ENCODE measurements around the gene NCAM1.

Gene NCAM1

DNA sequence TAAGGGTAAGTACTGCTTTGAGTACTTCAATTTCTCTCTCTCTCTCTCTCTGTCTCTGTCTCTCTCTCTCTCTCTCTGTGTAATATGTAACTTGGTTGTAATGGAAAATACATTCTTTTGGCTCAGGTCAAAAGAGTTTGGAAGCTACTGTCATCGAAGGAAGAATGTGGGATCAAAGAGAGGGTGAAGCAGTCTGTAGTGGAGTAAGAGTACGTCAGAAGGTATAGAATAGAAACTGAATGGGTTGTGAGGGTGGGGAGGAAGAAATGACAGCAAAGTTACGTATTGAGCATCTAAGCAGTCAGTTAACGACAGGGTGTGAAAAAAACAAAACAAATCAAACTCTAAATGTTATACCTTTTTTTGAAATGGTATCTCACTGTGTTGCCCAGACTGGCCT is 10.0 kb downstream of the NCAM1 start:
- DNase-seq = no peak

DNA sequence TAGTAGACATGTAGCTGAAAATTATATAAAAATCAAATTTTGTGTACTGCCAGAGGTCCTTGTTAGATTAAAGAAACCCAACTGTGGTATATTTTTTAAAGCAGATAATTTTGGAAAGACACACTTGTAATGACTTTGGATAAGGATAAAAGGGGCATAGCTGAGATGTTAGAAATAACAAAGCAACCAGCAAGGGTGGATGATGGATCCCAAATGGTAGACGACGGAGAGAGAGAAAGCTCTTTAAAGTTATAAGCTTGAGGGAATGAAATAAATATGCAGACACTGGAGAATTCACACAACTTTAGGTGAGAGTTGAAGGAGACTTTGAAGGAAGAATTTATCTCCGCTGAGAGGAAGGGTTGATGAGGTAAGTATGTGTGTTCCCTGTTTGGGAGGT is 10.6 kb downstream of the NCAM1 start:
- no peak for DNase-seq

DNA sequence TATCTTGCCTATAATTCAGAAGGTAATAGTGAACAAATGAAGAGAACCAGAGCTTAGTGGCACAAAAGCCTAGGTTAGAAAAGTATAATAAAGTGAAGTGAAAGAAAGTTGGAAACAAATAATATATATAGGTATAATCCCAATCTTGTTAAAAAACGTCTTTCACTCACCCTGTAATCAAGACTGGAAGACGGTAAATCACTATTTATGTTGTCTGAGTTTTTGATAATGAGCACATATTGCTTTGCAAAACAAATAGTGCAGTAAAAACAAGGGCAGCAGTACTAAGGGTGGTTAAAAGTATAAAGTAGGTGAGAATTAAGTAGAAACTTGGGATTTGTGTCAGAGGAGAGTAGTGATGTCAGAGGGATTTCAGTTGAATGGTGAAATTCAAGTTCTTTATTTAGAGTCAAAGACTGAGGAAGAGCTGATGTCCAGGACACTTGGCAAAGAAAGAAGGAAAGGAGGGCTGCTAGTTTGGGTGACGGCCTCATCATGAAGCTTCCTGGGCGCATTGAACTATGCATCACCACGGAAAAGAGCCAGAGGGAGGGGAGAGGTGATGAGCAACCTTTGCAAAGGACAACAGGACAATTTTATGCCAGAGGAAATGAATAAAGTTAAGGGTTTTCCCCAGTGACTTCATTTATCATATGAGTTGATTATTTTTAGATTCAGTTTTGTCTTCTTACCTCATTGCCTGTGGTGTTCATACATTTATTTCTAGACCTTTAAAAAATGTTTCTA is 11.4 kb downstream of the NCAM1 start:
- no peak for DNase-seq

DNA sequence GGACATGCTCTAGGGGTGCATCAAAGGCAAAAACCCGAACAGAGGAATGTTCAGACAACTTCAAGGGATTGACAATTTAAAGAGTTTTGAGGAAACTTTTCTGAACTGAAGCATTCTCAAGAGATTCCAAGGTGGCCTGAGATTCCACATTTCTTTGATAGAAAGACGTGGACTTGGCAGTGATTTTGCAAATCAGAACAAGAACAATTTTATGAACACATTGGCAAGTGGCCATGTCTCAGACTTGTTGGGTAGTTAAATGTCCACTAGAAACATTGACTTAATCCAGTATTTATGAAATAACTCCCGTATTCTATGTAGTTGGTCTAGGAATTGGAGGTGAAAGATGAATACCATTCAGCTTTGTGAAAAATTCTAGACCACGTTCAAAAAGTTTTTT is 13.8 kb downstream of the NCAM1 start:
- DNase-seq = no peak

DNA sequence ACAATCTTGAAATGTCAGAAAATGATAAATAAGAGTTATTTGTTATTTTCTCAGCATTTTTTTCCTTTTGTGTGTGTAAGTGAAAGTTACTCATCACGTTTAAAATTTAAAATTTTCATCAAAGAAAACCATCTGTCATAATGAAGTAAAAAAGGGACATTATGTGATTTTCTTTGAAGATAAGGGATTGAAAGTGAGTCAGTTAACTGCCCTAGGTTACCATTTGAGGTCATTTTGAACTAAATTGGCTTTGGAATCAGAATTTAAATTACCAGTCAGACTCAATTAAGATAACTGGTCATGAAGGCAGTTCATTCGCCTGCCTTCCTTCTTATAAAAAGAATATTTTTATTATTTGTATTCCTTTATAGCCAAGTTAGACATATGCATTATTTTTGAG is 14.3 kb downstream of the NCAM1 start:
- DNase-seq = no peak

DNA sequence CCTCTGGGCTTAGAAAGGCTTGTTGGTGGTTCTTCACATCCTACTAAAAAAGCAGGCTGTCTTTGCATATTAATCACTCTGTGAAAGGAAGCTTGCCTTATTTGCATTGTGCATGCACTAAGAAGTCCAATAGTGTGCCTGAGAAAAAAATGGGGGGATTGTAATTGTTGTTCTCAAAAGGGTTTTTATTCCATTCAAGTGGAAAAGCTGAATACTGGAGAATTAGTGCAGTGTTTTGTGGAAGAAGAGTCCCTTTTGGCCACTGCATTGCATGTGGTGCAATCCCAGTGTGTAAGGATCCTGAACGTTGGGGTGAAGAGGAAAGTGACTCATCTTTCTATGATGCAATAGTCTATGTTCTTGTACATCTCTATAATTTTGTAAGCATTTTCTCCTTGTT is 16.5 kb downstream of the NCAM1 start:
- peak in 1 of 2 donors; percentile 32 for DNase-seq

DNA sequence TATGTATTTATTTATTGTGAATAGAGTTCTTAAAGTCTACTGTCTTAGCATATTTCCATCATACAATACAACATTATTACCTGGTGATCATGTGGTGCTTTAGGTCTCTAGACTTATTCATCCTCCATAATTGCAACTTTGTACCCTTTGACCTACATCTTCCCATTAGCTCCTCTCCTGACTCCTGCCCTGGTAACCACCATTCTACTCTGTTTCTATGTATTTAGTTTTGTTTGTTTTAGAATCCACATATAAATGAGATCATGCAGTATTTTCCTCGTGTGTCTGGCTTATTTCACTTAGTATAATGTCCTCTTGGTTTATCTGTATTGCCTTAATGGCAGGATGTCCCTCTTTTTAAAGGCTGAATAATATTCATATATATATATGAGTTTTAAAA is 22.7 kb downstream of the NCAM1 start:
- no peak for DNase-seq

DNA sequence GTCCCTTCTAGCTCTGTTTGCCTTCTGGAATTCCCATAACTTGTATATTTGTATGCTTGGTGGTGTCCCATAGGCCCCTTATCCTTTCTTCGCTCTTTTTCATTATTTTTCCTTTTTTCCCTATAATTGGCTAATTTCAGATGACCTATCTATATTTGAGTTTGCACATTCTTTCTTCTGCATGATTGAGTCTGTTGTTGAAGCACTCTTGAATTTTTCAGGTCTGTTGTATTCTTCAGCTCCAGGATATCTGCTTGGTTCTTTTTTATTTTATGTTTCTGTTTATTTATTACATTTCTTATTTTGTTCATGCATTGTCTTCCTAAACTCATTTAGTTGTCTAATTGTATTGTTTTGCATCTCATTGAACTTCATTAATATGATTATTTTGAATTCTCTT is 28.0 kb downstream of the NCAM1 start:
- no peak for DNase-seq

DNA sequence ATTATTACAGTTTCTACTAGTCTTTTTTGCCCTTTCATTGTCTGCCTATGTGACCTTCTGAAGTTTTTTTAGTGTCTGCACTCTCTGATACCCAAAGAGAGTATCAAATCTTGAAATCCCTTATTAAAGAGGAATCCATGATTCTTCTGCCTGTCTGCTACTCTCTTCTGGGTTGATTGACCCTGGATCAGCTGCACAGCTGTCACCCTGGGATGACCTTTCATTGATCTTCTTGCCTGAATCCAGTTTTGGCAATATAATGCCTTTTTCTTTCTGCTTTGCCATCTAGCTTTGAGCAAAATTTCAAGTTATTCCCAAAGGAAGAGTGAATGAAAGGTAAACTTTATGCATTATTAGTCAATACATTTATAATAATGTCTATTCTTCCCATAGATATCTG is 32.6 kb downstream of the NCAM1 start:
- no peak for DNase-seq

DNA sequence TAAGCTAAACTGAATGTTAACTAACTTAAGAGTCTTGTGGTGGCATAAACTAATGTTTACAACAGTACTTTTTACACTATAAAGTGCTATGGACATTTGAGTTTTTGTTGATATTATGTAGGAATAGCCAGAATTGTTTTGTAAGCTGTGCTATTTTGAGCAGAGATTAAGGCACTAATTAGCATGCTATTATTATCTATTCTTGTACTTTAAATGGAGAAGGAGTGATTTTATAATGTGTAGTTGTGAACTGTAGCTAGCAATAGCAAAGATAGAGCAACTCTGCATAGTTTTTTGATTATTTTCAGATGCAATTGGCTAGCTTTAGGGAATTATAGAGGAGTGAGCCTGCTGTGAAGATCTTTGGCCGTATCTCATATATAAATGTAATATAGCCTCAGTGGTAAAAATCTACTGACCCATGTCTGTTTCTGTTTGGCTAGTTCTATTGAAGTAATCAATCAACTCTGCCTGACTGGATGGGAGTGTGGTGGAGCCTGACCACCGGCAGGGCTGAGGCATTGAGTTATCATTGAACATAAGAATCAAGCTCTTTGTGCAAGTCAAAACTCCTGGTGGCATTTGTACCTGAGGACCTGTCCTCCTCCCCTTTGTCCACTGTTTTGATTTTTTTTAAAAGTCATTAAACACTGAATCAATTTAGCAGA is 34.3 kb downstream of the NCAM1 start:
- no peak for DNase-seq

DNA sequence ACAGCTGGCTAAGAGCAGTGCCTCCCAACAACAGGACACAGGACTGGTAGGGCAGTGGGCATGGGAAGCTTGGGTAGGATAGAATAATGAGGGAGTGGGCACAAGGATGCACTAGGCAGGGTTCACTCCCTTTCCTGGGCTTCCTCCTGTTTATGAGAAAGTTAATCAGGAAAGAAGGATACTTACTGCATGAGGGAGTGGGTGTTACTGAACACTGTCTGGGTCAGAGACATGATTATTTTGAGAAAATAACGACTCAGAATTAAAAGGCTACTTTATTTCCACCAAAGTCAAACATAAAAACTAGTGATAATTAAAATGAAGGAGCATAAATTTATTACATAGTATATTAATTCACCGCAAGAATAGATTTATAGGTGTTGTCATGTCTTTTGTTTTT is 35.8 kb downstream of the NCAM1 start:
- no peak for DNase-seq

DNA sequence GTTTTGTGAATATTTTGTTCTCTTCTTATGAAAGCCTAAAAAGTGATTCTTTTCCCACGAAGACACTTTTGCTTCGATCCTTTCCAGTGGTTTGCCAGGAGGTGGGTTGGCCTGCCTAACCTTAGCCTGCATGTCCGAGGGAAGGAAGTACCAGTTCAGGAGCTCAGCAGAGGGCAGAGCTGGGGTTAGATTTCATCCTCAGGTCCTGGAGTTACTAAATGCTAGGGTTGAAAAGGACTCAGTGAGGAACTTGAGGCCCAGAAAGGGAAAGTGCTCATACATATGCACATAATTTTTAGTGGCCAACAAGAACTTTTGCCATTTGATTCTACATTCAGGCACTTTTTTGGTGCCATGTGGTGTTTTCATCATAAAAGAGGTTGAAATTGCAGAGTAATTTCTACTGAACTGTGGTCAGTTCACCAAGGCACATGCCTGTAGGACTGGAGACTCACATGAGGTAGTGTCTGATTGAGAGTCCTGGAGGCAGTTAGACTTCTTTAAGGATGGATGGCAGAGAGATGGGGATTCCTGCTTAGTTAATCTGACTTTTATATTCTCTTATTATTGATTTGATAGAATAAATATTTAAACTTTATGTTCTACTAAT is 36.7 kb downstream of the NCAM1 start:
- DNase-seq = no peak

DNA sequence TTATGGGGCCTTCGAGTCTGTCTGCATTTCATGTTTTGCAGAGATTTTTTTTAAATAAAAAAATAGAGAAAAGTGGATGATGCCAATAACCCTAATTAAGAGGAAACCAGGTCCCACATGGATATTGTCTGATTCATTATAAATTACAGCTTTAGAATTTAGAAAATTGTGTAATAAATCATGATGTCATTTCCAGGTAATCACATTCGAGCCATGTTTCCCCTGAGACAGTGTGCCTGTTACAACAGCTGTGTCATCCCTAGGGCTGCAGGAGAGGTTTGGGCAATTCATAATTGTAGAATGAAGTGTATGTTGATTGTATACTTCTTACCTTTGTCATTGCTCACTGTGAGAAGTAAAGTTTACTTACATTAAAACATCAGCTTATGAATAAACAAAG is 38.3 kb downstream of the NCAM1 start:
- no peak for DNase-seq

DNA sequence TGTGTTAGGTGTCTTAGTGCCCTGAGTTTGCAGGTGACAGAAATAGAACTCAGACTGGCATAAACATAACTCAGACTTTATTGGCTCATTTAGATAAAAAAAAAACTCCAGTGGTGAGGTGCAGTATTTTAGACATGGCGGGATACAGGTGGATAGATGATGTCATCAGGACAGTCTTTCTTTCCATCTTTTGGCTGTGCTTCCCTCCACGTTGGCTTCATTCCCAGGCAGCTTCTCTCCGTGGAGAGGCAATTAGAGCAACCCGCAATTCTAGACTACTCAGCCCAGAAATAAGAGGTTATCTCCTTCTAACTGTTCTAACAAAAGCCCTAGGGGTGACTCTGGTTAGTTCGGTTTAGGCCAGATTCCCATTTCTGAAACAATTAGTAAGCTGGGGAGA is 40.5 kb downstream of the NCAM1 start:
- no peak for DNase-seq

DNA sequence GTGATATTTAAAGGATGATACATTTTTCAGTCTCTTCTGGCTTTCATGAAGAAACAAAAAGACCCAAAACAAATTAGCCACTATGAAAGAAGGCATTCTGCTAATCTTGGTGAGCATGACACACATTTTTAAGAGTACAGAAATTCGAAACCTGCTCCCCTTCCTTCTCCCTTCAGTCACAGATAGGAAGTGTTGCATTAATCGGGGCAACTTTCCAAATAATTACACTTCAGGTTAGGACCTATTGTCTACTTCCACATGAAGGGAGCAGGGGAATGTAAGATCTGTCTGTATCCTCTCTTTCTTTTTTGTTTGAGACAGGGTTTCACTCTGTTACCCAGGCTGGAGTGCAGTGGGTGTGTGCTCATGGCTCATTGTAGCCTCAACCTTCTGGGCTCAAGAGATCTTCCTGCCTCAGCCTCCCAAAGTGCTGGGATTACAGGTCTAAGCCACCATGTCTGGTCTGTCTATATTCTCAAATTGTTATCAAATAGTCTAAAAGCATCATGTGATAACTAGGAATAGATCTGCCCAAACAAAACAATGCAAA is 45.8 kb downstream of the NCAM1 start:
- DNase-seq = no peak

DNA sequence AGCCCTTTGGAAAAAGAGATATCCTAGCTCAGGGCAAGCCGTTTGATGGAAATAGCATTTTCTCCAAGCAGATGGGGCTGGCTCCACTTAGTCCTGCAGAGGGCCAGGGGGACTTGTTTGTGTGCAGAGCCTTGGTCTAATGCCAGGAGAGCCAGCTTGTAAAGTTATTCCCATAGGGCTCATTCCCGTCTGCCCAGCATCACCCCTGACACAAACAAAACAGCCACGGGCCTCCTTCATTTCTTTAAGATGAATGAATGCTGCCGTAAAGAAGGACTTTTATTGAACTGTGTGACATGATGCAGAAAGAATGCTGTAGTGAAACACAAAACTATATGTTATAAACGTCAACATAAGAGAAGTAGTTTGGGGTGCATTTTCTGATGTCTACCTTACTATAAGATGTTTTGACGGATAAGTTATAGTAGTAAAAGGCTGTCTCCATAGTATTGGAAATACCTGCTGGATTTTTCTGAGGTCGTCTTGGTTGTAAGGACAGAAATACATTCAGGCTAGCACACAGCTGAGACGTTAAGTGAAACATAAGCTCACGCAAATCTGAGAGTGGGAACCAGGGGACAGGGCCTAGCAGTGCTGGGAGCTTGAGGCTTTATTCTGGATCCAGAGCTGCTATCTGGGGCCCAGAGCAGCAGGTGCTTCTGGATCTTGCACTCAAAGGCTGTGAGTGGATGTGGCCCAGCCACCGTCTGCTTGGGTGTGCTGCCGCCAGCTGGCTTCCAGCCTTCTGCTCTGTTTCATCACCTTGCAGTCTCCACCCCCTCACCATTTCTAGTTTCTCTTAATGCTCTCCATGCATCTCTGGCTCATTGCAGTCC is 53.3 kb downstream of the NCAM1 start:
- no peak for DNase-seq

DNA sequence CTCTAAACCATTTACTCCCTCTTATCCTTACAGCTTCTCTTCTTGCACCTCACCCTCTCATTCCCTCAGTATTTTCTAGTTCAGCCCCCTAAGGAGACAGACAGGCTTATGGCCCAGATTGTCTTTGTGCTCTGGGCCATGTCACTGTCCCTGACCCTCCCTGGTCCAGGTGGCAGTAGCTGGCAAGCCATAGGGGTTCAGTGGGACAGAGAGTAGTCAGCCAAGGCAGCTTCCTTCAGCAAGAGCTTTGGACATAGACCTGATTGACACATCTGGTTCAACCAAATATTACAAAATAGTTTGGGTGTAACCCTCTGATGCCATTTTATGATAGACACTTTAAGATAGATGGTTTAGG is 53.9 kb downstream of the NCAM1 start:
- no peak for DNase-seq

DNA sequence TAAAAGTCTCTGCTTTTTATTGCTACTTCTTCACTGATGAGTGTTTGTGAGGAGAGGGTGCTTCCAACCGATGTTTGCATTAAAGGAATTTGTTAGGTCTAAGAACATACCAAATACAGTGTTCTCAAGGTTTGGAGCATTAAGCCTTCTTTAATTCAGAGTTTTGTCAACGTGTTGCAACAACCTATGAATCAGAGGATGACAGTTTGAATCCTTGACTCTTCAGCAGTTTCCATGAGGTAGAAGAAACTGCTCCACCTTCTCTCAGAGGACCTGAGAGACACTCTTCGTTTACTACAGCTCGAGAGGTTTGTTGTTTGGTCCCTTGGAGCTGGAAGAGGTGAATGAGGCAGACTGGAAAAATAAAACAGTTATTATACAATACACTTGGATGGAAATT is 55.7 kb downstream of the NCAM1 start:
- DNase-seq = no peak

DNA sequence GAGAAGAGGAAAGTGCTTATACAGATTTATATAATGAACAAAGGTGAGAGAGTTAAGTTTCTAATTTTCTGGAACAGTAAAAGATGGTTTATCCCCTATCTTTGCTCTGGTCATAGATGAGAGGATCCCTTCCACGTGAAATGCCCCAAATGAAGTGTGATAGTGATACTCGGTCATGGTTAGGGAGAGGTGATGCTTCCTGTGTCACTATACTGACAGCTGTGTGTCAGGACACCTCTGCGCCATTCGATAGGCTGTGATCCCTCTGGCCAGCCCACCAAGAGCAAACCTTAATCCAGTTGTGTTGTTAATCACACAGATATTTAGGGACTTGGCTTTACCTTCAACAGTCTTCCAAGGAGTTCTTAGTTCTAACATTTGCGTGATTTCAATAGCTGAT is 57.7 kb downstream of the NCAM1 start:
- DNase-seq = no peak

DNA sequence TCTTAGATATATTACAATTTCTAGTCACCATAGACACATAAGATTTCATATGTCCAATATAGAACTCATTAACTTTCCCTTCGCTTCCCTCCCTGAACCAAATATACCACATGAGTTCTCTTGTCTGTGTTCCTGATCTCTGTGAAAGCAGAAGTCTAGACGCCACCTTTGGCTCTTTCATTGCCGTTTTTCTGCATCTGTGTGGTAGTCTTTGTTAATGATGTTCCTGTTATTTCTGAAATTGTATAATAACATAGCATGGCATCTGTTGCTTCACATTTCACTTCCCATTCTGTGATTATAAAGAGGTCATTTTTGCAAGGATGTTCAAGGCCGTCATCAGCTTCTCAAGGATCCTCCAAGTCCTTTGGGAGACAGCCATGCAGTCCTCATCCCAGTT is 58.5 kb downstream of the NCAM1 start:
- DNase-seq = no peak

DNA sequence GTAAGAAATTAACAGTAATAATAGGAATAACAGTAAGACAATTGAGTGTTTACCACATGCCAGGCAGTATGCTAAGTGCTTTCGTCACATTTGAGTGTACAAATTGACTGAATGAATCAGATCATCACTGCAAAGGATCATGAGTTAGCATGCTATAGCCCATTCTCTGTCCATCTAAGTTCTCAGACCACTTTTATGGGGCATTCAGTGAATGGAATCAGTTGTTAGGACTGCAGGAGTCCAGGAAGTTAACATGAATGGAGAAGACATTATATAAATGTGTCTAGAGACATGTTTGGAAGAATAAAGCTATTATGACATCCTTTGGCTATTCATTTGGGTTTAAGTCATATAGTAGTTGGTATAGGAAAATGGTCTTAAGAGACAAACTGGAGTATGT is 59.9 kb downstream of the NCAM1 start:
- no peak for DNase-seq

DNA sequence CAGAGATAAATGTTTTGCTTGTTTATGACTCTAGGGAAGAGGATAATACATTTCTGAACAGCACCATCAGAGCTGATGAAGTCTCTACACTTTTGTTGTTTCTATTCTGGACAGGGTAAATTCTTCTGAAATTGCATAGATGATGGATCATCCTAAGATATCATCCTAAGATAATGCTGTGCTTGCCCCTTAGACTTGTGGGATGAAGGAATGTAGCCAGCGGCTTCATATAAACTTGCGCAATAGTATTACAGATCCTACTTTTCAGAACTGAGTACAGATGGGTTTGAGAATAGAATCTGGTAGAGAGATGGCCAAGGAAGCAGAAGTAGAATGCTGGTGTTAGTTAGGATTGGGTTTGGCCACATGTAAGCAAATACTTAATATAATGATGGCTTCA is 61.0 kb downstream of the NCAM1 start:
- no peak for DNase-seq

DNA sequence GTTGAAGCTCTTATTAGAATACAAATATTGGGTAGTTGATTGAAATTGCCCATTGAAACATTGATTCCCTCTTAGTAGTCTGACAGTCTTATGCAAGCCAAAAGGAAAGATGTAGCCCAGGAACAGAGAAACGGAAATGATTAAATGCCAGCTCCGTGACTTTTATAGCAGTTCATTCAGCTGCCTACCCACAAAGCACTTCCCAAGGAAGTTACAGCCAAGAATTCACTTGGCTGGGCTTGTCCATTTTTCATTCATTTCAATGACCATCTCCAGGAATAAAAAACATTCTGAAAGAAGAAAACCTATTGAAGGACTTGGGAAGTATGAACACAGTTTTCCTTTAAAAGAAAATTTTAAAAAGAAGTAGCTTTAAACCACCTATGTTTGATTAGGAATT is 62.0 kb downstream of the NCAM1 start:
- DNase-seq = no peak

Data from CD4-positive, alpha-beta T cell treated with Interleukin-4 for 1 hour (primary cell).